NCI-H146 treated with DMSO at 0.1 percent for 48 hours (cell line): Measurements from ENCODE around the gene CAMK4.
A peak's percentile ranks its signal among the peaks of the same experiment; 100 is the strongest.

Experiments
- DNase-seq: peaks from one replicate; lab custom pipeline; 2025; ENCODE audit not compliant: unreplicated experiment; lab: John Stamatoyannopoulos, UW

Gene CAMK4

GRCh38 chr5:111422747-111423720, 198.8 kb downstream of the CAMK4 start:
- no peak for DNase-seq

- DNase-seq: no peak
Observed at GRCh38 chr5:111425205-111425604, 201.0 kb downstream of the CAMK4 start.

- no peak for DNase-seq
Observed at GRCh38 chr5:111427762-111428161, 203.6 kb downstream of the CAMK4 start.

GRCh38 chr5:111432883-111433536, 208.8 kb downstream of the CAMK4 start:
- DNase-seq: no peak

- DNase-seq: peak; percentile 22
Observed at GRCh38 chr5:111434800-111435199, 210.6 kb downstream of the CAMK4 start.

GRCh38 chr5:111439473-111440075, 215.4 kb downstream of the CAMK4 start:
- DNase-seq: no peak

- DNase-seq: no peak
Observed at GRCh38 chr5:111447099-111447498, 222.9 kb downstream of the CAMK4 start.

- DNase-seq: peak; percentile 88
Observed at GRCh38 chr5:111447822-111448221, 223.6 kb downstream of the CAMK4 start.

- DNase-seq: no peak
Observed at GRCh38 chr5:111453295-111453694, 229.1 kb downstream of the CAMK4 start.

GRCh38 chr5:111453747-111454146, 229.6 kb downstream of the CAMK4 start:
- peak; percentile 51 for DNase-seq

GRCh38 chr5:111454198-111454622, 230.0 kb downstream of the CAMK4 start:
- peak; percentile 87 for DNase-seq

- DNase-seq: no peak
Observed at GRCh38 chr5:111454776-111455175, 230.6 kb downstream of the CAMK4 start.

GRCh38 chr5:111461255-111461671, 237.1 kb downstream of the CAMK4 start:
- DNase-seq: no peak

GRCh38 chr5:111461934-111462333, 237.8 kb downstream of the CAMK4 start:
- no peak for DNase-seq

- no peak for DNase-seq
Observed at GRCh38 chr5:111463311-111463710, 239.1 kb downstream of the CAMK4 start.

GRCh38 chr5:111469293-111469896, 245.2 kb downstream of the CAMK4 start:
- no peak for DNase-seq

GRCh38 chr5:111469903-111470302, 245.7 kb downstream of the CAMK4 start:
- DNase-seq: no peak

- no peak for DNase-seq
Observed at GRCh38 chr5:111472096-111472495, 247.9 kb downstream of the CAMK4 start.

GRCh38 chr5:111472579-111472978, 248.4 kb downstream of the CAMK4 start:
- no peak for DNase-seq

GRCh38 chr5:111478266-111478665, 254.1 kb downstream of the CAMK4 start:
- no peak for DNase-seq

- DNase-seq: no peak
Observed at GRCh38 chr5:111478898-111479297, 254.7 kb downstream of the CAMK4 start.
